Astrocyte (in vitro differentiated cells and primary cell): ENCODE results near the gene FRMD5.

ENCODE experiments used
- EZH2 ChIP-seq: IDR thresholded peaks from 2 replicates; pipeline ENCODE4 v1.6.1; 2012; ENCODE audit warnings: mild to moderate bottlenecking, low read length, inconsistent platforms; ENCODE audit not compliant: insufficient read depth
- TF ChIP-seq, protein P1 (sequence below): IDR thresholded peaks from 2 replicates; pipeline ENCODE4 v1.5.1; 2011; ENCODE audit warnings: low read depth, mild to moderate bottlenecking, inconsistent platforms, low read length, moderate library complexity; ENCODE audit not compliant: insufficient read depth

GRCh38 chr15:44163370-44163769 lies 31.7 kb downstream of the FRMD5 start:
- TF ChIP-seq, protein P1, sequence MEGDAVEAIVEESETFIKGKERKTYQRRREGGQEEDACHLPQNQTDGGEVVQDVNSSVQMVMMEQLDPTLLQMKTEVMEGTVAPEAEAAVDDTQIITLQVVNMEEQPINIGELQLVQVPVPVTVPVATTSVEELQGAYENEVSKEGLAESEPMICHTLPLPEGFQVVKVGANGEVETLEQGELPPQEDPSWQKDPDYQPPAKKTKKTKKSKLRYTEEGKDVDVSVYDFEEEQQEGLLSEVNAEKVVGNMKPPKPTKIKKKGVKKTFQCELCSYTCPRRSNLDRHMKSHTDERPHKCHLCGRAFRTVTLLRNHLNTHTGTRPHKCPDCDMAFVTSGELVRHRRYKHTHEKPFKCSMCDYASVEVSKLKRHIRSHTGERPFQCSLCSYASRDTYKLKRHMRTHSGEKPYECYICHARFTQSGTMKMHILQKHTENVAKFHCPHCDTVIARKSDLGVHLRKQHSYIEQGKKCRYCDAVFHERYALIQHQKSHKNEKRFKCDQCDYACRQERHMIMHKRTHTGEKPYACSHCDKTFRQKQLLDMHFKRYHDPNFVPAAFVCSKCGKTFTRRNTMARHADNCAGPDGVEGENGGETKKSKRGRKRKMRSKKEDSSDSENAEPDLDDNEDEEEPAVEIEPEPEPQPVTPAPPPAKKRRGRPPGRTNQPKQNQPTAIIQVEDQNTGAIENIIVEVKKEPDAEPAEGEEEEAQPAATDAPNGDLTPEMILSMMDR: no peak
- no peak for TF ChIP-seq EZH2
